GM19240 (cell line): ENCODE data around the gene EVC2.

Experiments
- DNase-seq: peaks from one replicate; pipeline ENCODE4 v3.0.0; 2011; ENCODE audit warnings: low spot score; ENCODE audit not compliant: insufficient read length

Gene EVC2, protein sequence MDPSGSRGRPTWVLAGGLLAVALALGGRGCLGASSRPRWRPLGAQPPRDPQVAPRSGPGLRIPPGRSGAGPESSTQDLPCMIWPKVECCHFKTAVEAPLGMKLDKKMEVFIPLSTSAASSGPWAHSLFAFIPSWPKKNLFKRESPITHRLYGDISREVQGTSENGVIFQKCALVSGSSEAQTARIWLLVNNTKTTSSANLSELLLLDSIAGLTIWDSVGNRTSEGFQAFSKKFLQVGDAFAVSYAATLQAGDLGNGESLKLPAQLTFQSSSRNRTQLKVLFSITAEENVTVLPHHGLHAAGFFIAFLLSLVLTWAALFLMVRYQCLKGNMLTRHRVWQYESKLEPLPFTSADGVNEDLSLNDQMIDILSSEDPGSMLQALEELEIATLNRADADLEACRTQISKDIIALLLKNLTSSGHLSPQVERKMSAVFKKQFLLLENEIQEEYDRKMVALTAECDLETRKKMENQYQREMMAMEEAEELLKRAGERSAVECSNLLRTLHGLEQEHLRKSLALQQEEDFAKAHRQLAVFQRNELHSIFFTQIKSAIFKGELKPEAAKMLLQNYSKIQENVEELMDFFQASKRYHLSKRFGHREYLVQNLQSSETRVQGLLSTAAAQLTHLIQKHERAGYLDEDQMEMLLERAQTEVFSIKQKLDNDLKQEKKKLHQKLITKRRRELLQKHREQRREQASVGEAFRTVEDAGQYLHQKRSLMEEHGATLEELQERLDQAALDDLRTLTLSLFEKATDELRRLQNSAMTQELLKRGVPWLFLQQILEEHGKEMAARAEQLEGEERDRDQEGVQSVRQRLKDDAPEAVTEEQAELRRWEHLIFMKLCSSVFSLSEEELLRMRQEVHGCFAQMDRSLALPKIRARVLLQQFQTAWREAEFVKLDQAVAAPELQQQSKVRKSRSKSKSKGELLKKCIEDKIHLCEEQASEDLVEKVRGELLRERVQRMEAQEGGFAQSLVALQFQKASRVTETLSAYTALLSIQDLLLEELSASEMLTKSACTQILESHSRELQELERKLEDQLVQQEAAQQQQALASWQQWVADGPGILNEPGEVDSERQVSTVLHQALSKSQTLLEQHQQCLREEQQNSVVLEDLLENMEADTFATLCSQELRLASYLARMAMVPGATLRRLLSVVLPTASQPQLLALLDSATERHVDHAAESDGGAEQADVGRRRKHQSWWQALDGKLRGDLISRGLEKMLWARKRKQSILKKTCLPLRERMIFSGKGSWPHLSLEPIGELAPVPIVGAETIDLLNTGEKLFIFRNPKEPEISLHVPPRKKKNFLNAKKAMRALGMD

DNA sequence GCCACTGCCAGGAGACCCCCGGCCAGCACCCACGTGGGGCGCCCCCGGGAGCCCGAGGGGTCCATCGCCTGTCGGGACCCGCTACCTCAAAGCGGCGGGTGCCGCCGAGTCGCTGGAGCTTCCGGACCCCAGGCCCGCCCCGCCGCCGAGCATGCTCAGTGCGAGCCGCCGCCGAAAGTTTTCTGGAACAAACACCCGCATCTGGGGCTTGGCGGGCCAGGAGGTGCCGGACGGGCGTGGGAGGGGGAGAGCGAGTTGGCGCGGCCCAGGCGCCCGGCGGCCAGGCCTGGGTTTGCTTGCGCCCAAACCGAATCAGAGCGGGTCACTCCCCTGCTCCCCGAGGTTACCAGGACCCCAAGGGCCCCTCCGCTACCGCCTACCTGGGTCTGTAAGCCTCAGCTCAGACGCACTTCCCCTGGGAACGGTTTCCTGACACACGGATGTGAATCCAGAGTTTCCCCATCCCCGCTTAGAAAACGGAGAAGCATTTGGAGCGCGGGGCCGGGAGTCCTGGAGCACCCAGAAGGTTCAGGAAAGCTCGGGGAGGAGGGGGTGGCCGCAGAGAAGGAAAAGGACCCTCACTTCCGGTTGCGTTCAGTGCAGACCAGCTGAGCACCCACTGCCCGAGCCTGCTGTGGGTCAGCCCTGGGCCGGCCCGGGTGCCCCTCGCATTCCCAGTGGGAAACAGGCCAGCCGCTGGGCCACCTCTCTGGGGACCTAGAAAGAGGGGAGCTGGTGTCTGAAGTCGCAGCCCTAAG is at the start of gene EVC2:
EVC2 (minus strand) TSS at position 111 of the 758 bp plus-strand sequence; CDS start at position 65, 46 bp downstream.
- no peak for DNase-seq

DNA sequence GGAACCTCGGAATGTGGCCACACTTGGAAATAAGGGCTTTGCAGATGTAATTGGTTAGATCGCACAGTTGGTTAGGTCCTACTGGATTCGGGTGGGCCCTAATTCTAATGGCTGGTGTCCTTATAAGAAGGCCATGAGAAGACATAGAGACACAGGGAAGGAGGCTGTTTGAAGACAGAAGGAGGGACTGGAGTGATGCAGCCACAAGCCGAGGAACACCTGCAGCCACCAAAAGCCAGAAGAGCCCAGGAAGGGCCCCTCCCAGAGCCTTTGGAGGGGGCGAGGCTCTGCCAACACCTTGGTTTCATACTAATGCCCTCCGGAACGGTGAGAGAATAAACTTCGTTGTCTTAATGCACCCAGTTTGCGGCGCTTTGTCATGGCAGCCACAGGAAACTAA is 49.6 kb upstream of the EVC2 start:
- DNase-seq: no peak

DNA sequence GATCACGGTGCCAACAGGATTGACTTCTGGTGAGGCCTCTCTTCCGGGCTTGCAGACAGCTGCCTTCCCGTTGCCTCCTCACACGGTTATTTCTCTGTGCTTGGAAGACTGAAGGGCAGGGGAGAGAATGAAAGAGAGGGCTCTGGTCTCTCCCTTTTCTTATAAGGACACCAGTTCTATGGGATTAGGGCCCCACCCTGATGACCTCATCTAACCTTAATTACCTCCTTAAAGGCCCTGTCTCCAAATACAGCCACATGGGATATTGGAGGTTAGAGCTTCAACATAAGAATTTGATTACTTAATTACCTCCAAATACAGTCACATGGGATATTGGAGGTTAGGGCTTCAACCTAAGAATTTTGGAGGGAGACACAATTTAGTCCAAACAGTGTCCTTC is 49.2 kb upstream of the EVC2 start:
- no peak for DNase-seq

DNA sequence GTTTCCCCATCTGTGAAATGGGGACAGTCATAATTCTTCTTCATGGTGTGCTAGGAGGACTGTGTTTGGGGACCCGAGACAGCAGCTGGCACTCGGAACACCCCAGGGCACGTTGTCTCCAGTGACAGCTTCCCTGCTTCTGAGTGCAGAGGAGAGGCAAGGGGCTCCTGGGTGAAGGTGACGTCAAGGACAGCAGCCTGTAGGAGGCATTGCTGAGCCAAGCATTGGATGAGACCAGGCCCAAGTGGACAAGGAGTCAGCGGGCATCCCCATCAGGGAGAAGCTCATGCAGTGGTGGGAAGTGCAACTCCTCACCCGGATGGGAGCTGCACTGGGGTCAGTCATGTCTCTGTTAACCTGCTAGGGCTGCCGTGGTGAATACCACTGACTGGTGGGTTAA is 48.7 kb upstream of the EVC2 start:
- DNase-seq: no peak

- DNase-seq: no peak
These were observed 47.9 kb upstream of the EVC2 start for GRCh38 chr4:5756271-5756670.

- no peak for DNase-seq
These were observed 47.3 kb upstream of the EVC2 start for GRCh38 chr4:5755679-5756078.

- no peak for DNase-seq
These were observed 46.8 kb upstream of the EVC2 start for GRCh38 chr4:5755161-5755560.

- no peak for DNase-seq
These were observed 46.1 kb upstream of the EVC2 start for GRCh38 chr4:5754529-5754881.

- no peak for DNase-seq
These were observed 45.6 kb upstream of the EVC2 start for GRCh38 chr4:5753766-5754528.

DNA sequence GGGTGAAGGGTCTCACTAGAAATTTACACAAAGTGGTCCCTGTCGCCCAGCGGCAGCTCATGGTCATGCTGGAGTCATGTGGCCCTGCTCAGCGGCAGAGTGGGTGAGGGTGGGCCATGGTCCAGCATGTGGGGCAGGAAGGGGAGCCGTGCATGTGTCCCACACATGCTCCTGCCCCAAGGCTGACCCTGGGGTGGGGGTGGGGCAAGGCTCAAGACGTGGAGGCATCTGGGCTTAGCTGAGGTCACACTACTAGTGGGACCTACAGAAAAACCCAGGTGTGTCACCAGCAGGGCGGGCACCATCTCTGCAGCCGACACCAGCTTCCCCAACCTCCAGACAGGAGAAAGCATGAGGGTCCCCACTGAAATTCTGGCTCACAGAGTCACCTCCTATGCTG is 45.0 kb upstream of the EVC2 start:
- no peak for DNase-seq

- DNase-seq: no peak
These were observed 44.2 kb upstream of the EVC2 start for GRCh38 chr4:5752376-5753184.

DNA sequence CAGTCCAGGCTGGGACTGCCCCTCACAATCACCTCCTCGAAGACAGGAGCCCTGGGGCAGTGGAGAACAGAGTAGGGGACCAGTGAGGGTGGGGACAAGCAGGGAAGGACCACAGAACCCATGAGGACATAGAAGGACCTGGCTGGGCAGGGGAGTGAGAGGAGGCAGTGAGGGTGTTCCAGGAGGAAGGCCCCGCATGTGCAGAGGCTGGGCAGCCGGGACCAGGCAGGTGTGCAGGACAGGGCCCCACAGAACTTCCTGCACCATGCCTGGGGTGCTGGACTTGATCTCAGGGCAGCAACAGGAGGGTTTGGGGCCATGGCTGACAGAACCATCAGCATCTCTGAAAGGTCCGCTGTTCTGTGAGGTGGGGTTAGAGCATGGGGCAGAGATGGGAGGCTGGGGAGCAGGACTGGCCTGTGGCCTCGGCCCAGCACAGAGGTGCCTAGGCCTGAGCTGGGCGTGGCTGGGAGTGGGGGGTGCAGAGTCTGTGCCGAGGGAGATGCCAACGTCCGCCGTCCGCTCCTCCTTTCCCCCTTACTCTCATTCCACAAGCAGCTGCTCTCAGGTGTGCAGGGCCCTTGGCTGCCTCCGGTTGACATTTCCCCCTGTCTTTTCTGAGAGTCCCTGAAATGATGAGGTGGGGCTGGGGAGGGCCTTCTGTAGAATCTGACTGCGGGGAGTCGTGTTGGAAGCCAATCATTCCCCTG is 43.5 kb upstream of the EVC2 start:
- DNase-seq: no peak

DNA sequence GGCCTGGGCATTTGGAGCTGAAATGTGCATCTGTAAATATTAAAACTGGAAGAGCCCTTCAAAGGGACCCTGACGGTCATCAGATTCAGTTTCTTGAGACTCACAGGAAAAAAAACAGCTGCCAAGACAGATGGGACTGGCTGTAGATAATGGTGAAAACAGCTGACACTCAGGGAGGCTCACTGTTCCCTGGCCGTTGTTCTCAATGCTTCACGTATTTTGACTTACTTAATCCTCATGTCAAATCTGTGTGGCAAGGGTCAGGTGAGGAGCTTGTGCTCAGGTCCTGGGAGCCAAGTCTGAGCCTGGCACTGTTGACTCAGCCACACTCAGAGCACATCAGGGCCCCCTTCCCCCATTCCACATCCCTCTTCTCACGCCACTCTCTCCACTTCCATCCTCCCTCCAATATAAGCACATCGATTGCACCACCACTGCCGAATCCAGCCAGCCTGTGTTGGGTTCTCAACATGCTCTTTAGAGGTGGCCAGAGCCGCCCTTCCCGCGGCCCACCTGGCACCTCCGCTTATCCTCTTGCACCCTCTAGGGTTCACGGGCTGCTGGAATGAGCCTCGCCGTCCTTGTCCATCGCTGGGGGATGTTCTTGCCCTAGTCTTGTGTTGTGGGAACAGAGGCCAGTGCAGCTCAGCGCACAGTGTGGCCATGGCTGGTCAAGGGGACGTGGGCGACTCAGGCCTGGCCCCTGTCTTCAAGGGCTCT is 42.7 kb upstream of the EVC2 start:
- no peak for DNase-seq

- DNase-seq: no peak
These were observed 41.9 kb upstream of the EVC2 start for GRCh38 chr4:5750052-5750945.

GRCh38 chr4:5749568-5749967 is 41.2 kb upstream of the EVC2 start:
- DNase-seq: no peak

- no peak for DNase-seq
These were observed 39.5 kb upstream of the EVC2 start for GRCh38 chr4:5747738-5748375.
